Left ventricle myocardium inferior (tissue), 1 donor: ENCODE measurements around the gene CLEC4D. TPM values are rescaled to one million over a fixed set of nuclear protein-coding genes. Genes with fewer than 3 reads are reported as not detected.

Experiments used
- DNase-seq: peaks from one replicate; pipeline ENCODE4 v3.0.0-alpha.2; 2020
- H3K27ac ChIP-seq: fragments of 200-600 bp; replicated peaks from 2 replicates; pipeline ENCODE4 v1.8.0; 2021
- H3K27me3 ChIP-seq: fragments of 200-600 bp; 2 replicates; pipeline ENCODE4 v1.8.0; 2021; ENCODE audit warnings: low read depth
- H3K36me3 ChIP-seq: fragments of 200-600 bp; 2 replicates; pipeline ENCODE4 v1.8.0; 2021
- H3K4me1 ChIP-seq: fragments of 200-600 bp; 2 replicates; pipeline ENCODE4 v1.8.0; 2021
- H3K4me3 ChIP-seq: fragments of 200-600 bp; 2 replicates; pipeline ENCODE4 v1.8.0; 2021; ENCODE audit warnings: mild to moderate bottlenecking, moderate library complexity
- H3K9me3 ChIP-seq: fragments of 200-600 bp; replicated peaks from 2 replicates; pipeline ENCODE4 v1.8.0; 2021
- CTCF ChIP-seq: fragments of 200-600 bp; IDR thresholded peaks from 2 replicates; pipeline ENCODE4 v1.8.0; 2021; ENCODE audit warnings: antibody characterized with exemption, mild to moderate bottlenecking, borderline replicate concordance
- intact Hi-C: fragments of 100-400 bp; cut with micrococcal nuclease; formaldehyde crosslinking; loops from one replicate; pipeline ENCODE4 v1.11.0; 2022
- total RNA-seq: library from RNA; stranded (reverse); fragmentation: NEBNext Ultra II Directional; extraction: Animal tissue kit (Norgen Biotek cat#: 25700); gene quantifications from one replicate; pipeline ENCODE4 v1.2.1, GENCODE V29; 2021
- donor health status: DM: no; HTN: yes; CAD: no; lungs with severe emphysema.

CLEC4D gene
- total RNA-seq, 1 donor from 2014 or later: not detected

GRCh38 chr12:8549381-8549780 is 36.1 kb downstream of the CLEC4D start:
- H3K36me3 ChIP-seq: no peaks in the 10 kb centered on the region
- H3K27ac ChIP-seq: no peak overlapping the region
- DNase-seq: no peak
- peaks cover 8% of the 10 kb centered on the region for H3K27me3 ChIP-seq
- H3K4me1 ChIP-seq: peaks cover 2% of the 10 kb centered on the region
- no peak for TF ChIP-seq CTCF
- intact Hi-C loops: loop anchor here (5.0 kb wide), 1 partner anchor 58 kb away; no protein-coding TSS in a partner anchor
- no peaks in the 10 kb centered on the region for H3K9me3 ChIP-seq
- H3K4me3 ChIP-seq: no peak overlapping the region

- DNase-seq: no peak
- Histone ChIP-seq H3K27ac (no peak overlapping the region), H3K27me3 (no peaks in the 10 kb centered on the region), H3K9me3 (no peaks in the 10 kb centered on the region), H3K36me3 (no peaks in the 10 kb centered on the region), H3K4me1 (no peaks in the 10 kb centered on the region), H3K4me3 (no peak overlapping the region)
- intact Hi-C loops: no loop called here
- no peak for TF ChIP-seq CTCF
These were observed 39.9 kb downstream of the CLEC4D start for GRCh38 chr12:8553088-8553627.

DNA sequence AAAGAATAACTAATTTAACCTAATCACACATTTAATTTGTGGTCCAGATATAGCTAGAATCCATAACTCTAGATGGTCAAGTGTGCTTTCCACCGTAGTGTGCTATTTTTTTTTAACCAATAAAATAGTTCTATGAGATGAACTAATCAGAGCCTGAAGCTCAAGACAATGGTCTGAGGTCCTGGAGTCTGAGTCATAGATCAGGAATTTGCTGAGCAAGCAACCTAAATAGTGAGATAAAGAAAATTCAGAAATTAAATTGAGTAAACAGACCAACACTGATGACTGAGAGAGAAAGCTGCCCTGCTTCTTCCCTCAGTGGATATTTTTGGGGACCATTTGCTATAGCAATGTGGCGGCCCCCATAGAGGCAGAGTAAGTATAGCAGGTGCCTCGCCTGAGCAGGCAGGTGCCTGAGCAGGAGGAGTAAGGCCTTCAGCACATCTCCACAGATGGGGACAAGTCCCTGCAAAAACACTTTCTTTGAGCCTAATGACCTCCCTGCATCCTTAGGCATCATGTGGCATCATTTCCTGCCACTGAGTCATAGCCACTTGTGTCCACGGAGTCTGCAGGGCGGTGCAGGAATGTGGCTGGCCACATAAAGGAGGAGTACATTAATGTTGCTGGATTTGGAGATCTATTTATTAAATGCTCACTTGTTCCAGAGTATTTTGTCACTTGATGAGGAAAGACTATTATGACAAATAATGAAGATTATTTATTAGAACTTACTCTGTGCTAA is 41.3 kb downstream of the CLEC4D start:
- DNase-seq: no peak
- Histone ChIP-seq H3K9me3 (no peaks in the 10 kb centered on the region), H3K4me1 (no peaks in the 10 kb centered on the region), H3K27ac (no peak overlapping the region), H3K36me3 (no peaks in the 10 kb centered on the region), H3K4me3 (no peak overlapping the region), H3K27me3 (no peaks in the 10 kb centered on the region)
- intact Hi-C loops: no loop called here
- no peak for TF ChIP-seq CTCF

DNA sequence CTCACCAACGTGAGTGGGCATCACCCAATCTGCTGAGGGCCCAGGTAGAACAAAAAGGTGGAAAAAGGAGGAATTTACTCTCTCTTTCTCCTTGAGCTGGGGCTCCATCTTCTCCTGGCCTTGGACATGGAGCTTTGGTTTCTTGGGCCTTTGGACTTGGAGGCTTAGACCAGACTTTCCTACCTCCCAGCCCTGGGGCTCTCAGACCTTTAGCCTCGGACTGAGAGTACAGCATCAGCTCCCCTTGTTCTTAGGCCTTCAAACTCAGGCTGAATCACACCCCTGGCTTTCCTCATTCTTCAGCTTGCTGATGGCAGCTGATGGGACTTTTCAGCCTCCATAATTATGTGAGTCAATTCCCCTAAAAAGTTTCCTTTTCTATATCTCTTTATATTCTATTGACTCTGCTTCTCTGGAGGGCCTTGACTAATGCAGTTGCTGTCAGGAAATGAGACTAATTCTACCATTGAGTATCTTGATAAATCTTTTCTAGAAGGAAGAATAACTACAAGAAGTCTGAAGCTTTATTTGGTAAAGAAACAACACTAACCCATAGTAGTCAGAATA is 43.3 kb downstream of the CLEC4D start:
- intact Hi-C loops: no loop called here
- Histone ChIP-seq H3K4me3 (no peak overlapping the region), H3K4me1 (no peaks in the 10 kb centered on the region), H3K27me3 (no peaks in the 10 kb centered on the region), H3K9me3 (peaks cover under 1% of the 10 kb centered on the region), H3K27ac (no peak overlapping the region), H3K36me3 (no peaks in the 10 kb centered on the region)
- no peak for TF ChIP-seq CTCF
- no peak for DNase-seq

- intact Hi-C loops: no loop called here
- H3K36me3 ChIP-seq: no peaks in the 10 kb centered on the region
- TF ChIP-seq CTCF: no peak
- no peaks in the 10 kb centered on the region for H3K27me3 ChIP-seq
- H3K9me3 ChIP-seq: peaks cover 24% of the 10 kb centered on the region
- H3K4me3 ChIP-seq: no peak overlapping the region
- H3K4me1 ChIP-seq: no peaks in the 10 kb centered on the region
- no peak for DNase-seq
- no peak overlapping the region for H3K27ac ChIP-seq
These were observed 46.4 kb downstream of the CLEC4D start for GRCh38 chr12:8559676-8560075.
